LoVo (cell line): Measurements from ENCODE around the gene FOXC1.

Experiments
- DNase-seq: peaks from one replicate; pipeline ENCODE4 v3.0.0-alpha.2; 2016; ENCODE audit warnings: low spot score

The FOXC1 gene

GRCh38 chr6:1623769-1624057, 14.0 kb downstream of the FOXC1 start:
- DNase-seq = no peak

- DNase-seq = no peak
These were observed 14.5 kb downstream of the FOXC1 start for GRCh38 chr6:1624058-1624850.

- DNase-seq = no peak
These were observed 15.4 kb downstream of the FOXC1 start for GRCh38 chr6:1624851-1625781.

- no peak for DNase-seq
These were observed 16.2 kb downstream of the FOXC1 start for GRCh38 chr6:1625794-1626435.

GRCh38 chr6:1626481-1626880, 16.8 kb downstream of the FOXC1 start:
- no peak for DNase-seq

- DNase-seq = no peak
These were observed 18.3 kb downstream of the FOXC1 start for GRCh38 chr6:1627827-1628560.

- no peak for DNase-seq
These were observed 19.6 kb downstream of the FOXC1 start for GRCh38 chr6:1629316-1629715.

GRCh38 chr6:1630212-1630770, 20.6 kb downstream of the FOXC1 start:
- DNase-seq = no peak

GRCh38 chr6:1630771-1631217, 21.1 kb downstream of the FOXC1 start:
- no peak for DNase-seq

GRCh38 chr6:1631251-1631650, 21.5 kb downstream of the FOXC1 start:
- no peak for DNase-seq

GRCh38 chr6:1633366-1634021, 23.8 kb downstream of the FOXC1 start:
- no peak for DNase-seq

GRCh38 chr6:1634081-1634480, 24.4 kb downstream of the FOXC1 start:
- DNase-seq = no peak

GRCh38 chr6:1635305-1636010, 25.7 kb downstream of the FOXC1 start:
- DNase-seq = no peak

GRCh38 chr6:1636272-1636825, 26.6 kb downstream of the FOXC1 start:
- DNase-seq = no peak

GRCh38 chr6:1636971-1637871, 27.5 kb downstream of the FOXC1 start:
- DNase-seq = peak; percentile 64

GRCh38 chr6:1639430-1639829, 29.7 kb downstream of the FOXC1 start:
- DNase-seq = no peak

- DNase-seq = no peak
These were observed 30.8 kb downstream of the FOXC1 start for GRCh38 chr6:1640476-1640875.

GRCh38 chr6:1641343-1641885, 31.7 kb downstream of the FOXC1 start:
- peak; percentile 84 for DNase-seq

GRCh38 chr6:1643111-1643510, 33.4 kb downstream of the FOXC1 start:
- DNase-seq = no peak
